ENCODE measurements around the gene TREM2. TPM values are rescaled to one million over a fixed set of nuclear protein-coding genes. Genes with fewer than 3 reads are reported as not detected.
"Not testable (repeated sequence)": the region's sequence is repeated elsewhere in the genome, so short reads cannot be mapped to it uniquely, and the experiment has no call there.

TREM2 gene
- total RNA-seq, 1 experiment from 2014 or later, result not detected

DNA sequence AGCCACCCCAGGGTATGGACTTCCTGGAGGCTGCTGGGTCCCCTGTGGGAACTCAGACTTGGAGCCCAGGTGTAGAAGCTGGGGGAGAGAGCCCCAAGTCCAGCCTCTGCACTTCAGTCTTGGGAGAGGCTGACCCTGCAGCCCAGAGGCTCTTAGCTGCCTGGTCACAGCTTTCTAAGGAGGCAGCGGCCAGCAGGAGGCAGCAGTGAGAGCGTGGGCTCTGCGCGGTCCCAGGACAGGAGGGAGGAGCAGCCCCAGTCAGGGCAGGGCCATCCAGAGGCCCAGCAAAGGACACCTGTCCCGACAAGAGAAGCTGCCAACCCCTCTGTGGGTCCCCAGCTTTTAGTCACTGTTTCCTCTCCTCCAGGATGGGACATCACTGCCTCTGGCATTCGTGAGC lies 28.7 kb upstream of the TREM2 start:
- no peaks in the 10 kb centered on the region for H3K36me3 ChIP-seq
- no peaks in the 10 kb centered on the region for H3K4me1 ChIP-seq (replicated peaks)
- peaks cover 5% of the 10 kb centered on the region for H3K27me3 ChIP-seq (replicated peaks)
- 0 out of 2 replicates have a peak, but pooled peaks cover 3% of the 10 kb centered on the region for H3K9me3 ChIP-seq (replicated peaks)
- no peak overlapping the region for H3K4me3 ChIP-seq
- no peak for DNase-seq (ENCODE audit: low read depth in 1 of 2, low spot score in 2 of 2)
- no peak overlapping the region for H3K27ac ChIP-seq

- Histone ChIP-seq H3K27ac (no peak overlapping the region), H3K9me3 (replicated peaks) (0 out of 2 replicates have a peak, but pooled peaks cover 3% of the 10 kb centered on the region), H3K4me1 (replicated peaks) (no peaks in the 10 kb centered on the region), H3K27me3 (replicated peaks) (peaks cover 7% of the 10 kb centered on the region; the same call in 1 of the 2 replicates), H3K36me3 (no peaks in the 10 kb centered on the region), H3K4me3 (no peak overlapping the region)
- no peak for DNase-seq (ENCODE audit: low read depth in 1 of 2, low spot score in 2 of 2)
Measured at GRCh38 chr6:41190791-41191190, 27.9 kb upstream of the TREM2 start.

GRCh38 chr6:41189967-41190366 lies 27.1 kb upstream of the TREM2 start:
- no peak overlapping the region for H3K4me3 ChIP-seq
- H3K36me3 ChIP-seq, result no peaks in the 10 kb centered on the region
- H3K4me1 ChIP-seq (replicated peaks), result no peaks in the 10 kb centered on the region
- H3K27me3 ChIP-seq (replicated peaks), result 0 out of 2 replicates have a peak, but pooled peaks cover 7% of the 10 kb centered on the region
- H3K9me3 ChIP-seq (replicated peaks), result 0 out of 2 replicates have a peak, but pooled peaks cover 3% of the 10 kb centered on the region
- H3K27ac ChIP-seq, result no peak overlapping the region
- no peak for DNase-seq (ENCODE audit: low read depth in 1 of 2, low spot score in 2 of 2)

- H3K9me3 ChIP-seq (replicated peaks); H3K4me3 ChIP-seq; H3K4me1 ChIP-seq (replicated peaks); DNase-seq (ENCODE audit: low read depth in 1 of 2, low spot score in 2 of 2); H3K27ac ChIP-seq; H3K27me3 ChIP-seq (replicated peaks); H3K36me3 ChIP-seq: not testable (repeated sequence)
Measured at GRCh38 chr6:41189046-41189445, 26.1 kb upstream of the TREM2 start.

DNA sequence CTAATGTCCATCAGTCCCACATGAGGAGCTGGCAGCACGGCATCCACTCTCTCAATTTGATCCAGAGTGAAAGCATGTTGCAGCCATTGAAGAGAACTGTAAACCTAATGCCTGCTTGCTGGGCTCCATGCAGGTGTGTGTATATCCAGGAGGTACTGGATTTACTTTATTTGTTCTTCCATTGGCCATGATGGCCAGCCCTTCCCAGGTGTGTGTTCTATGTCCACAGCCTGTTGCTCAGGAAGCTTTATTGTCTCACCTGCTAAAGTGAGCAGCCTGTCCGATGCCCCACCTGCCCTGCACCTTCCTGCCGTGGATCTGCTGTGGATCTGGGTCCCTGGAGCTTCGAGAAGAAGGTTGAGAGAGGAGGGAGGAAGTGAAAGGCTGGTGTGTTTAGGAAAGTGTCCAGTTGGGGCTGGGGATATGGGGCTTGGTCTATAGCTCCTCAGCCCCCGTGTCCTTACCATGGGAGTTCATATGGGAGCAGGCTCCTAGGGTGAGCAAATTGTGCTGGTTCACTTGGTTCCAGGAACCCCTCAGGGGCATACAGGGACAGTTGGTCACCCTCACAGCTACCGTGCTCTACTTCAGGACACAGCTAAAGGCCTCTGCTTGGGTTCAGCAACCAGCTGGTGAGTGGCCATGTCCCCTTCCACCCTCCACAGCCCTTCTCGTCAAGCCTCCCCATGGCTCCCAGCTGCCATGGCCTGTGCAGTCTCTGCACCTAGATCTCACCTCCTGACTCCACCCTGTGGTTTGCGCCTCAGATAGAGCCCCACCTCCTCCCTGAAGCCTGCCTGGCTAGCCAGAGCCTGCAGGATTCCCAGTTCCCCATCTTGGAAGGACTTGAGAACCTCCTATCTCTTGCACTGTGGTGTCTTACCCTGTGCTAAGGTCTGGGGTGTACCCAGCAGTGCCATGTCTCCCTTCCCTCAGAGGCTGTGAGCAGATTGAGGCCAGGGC lies 25.3 kb upstream of the TREM2 start:
- Histone ChIP-seq H3K4me3 (no peak overlapping the region), H3K27me3 (replicated peaks) (peaks cover 12% of the 10 kb centered on the region; the same call in 1 of the 2 replicates), H3K27ac (no peak overlapping the region), H3K4me1 (replicated peaks) (no peaks in the 10 kb centered on the region), H3K36me3 (no peaks in the 10 kb centered on the region), H3K9me3 (replicated peaks) (0 out of 2 replicates have a peak, but pooled peaks cover 3% of the 10 kb centered on the region)
- DNase-seq (ENCODE audit: low read depth in 1 of 2, low spot score in 2 of 2), result no peak

GRCh38 chr6:41186031-41186562 lies 23.2 kb upstream of the TREM2 start:
- no peaks in the 10 kb centered on the region for H3K36me3 ChIP-seq
- no peak for DNase-seq (ENCODE audit: low read depth in 1 of 2, low spot score in 2 of 2)
- peaks cover 12% of the 10 kb centered on the region; the same call in 1 of the 2 replicates for H3K27me3 ChIP-seq (replicated peaks)
- H3K27ac ChIP-seq, result no peak overlapping the region
- no peak overlapping the region for H3K4me3 ChIP-seq
- 0 out of 2 replicates have a peak, but pooled peaks cover 3% of the 10 kb centered on the region for H3K9me3 ChIP-seq (replicated peaks)
- H3K4me1 ChIP-seq (replicated peaks), result no peaks in the 10 kb centered on the region

DNA sequence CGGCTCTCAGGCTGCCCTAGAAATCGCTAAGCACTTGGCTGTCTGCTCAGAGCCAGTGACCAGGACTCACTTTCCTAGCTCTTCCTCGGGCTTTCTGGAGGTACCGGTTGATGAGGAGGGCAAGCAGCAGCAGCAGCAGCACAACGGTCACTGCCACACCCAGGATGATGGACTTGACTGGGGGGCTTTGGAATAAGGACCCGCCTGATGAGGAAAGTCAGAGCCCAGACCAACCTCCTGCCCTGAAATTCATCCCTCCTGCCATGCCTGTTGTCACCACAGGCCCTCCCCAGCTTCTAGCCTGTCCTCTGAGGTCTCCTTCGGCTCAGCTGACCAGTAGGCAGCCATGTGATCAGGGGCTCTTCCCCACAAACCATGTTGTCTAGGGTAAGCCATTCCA lies 21.8 kb upstream of the TREM2 start:
- DNase-seq (ENCODE audit: low read depth in 1 of 2, low spot score in 2 of 2), result no peak
- H3K9me3 ChIP-seq (replicated peaks), result no peaks in the 10 kb centered on the region
- H3K4me1 ChIP-seq (replicated peaks), result no peaks in the 10 kb centered on the region
- H3K27ac ChIP-seq, result no peak overlapping the region
- no peak overlapping the region for H3K4me3 ChIP-seq
- H3K27me3 ChIP-seq (replicated peaks), result peaks cover 12% of the 10 kb centered on the region; the same call in 1 of the 2 replicates
- H3K36me3 ChIP-seq, result no peaks in the 10 kb centered on the region

GRCh38 chr6:41182069-41183034 lies 19.4 kb upstream of the TREM2 start:
- H3K4me3 ChIP-seq, result no peak overlapping the region
- H3K4me1 ChIP-seq (replicated peaks), result no peaks in the 10 kb centered on the region
- H3K9me3 ChIP-seq (replicated peaks), result no peaks in the 10 kb centered on the region
- H3K27me3 ChIP-seq (replicated peaks), result peaks cover 12% of the 10 kb centered on the region; the same call in 1 of the 2 replicates
- no peak overlapping the region for H3K27ac ChIP-seq
- DNase-seq (ENCODE audit: low read depth in 1 of 2, low spot score in 2 of 2), result peak in 1 of 2 experiments; percentile 20
- no peaks in the 10 kb centered on the region for H3K36me3 ChIP-seq

- no peak overlapping the region for H3K27ac ChIP-seq
- no peak for DNase-seq (ENCODE audit: low read depth in 1 of 2, low spot score in 2 of 2)
- H3K4me3 ChIP-seq, result no peak overlapping the region
- H3K9me3 ChIP-seq (replicated peaks), result no peaks in the 10 kb centered on the region
- H3K4me1 ChIP-seq (replicated peaks), result no peaks in the 10 kb centered on the region
- H3K36me3 ChIP-seq, result no peaks in the 10 kb centered on the region
- peaks cover 7% of the 10 kb centered on the region; the same call in 1 of the 2 replicates for H3K27me3 ChIP-seq (replicated peaks)
Measured at GRCh38 chr6:41181566-41181965, 18.6 kb upstream of the TREM2 start.

- no peak for DNase-seq (ENCODE audit: low read depth in 1 of 2, low spot score in 2 of 2)
- Histone ChIP-seq H3K9me3 (replicated peaks) (no peaks in the 10 kb centered on the region), H3K27me3 (replicated peaks) (peaks cover 4% of the 10 kb centered on the region; the same call in 1 of the 2 replicates), H3K4me3 (no peak overlapping the region), H3K36me3 (no peaks in the 10 kb centered on the region), H3K27ac (no peak overlapping the region), H3K4me1 (replicated peaks) (no peaks in the 10 kb centered on the region)
Measured at GRCh38 chr6:41179163-41179562, 16.2 kb upstream of the TREM2 start.

DNA sequence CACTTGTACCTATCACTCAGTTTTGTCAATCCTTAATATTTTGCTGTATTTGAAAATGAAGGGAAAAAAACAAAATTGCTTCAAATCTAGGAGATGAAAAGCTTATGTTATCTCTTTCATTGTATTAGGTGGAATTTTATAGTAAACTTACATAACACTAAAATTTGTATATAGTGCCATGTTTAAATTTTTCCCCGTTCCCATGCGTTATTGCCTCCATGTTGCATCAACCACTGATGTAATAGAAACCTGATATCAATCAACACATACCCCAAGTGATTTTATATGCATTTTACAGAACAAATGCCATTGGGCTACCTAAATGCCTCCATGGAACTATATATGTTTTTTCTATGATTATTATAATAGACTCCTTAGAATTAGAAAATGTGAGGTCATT lies 14.8 kb upstream of the TREM2 start:
- Histone ChIP-seq H3K4me1 (replicated peaks) (no peaks in the 10 kb centered on the region), H3K4me3 (no peak overlapping the region), H3K27me3 (replicated peaks) (no peaks in the 10 kb centered on the region; the same call in 1 of the 2 replicates), H3K36me3 (no peaks in the 10 kb centered on the region), H3K27ac (no peak overlapping the region), H3K9me3 (replicated peaks) (no peaks in the 10 kb centered on the region)
- DNase-seq (ENCODE audit: low read depth in 1 of 2, low spot score in 2 of 2), result no peak

- Histone ChIP-seq H3K4me1 (replicated peaks) (no peaks in the 10 kb centered on the region), H3K9me3 (replicated peaks) (no peaks in the 10 kb centered on the region), H3K36me3 (no peaks in the 10 kb centered on the region), H3K4me3 (no peak overlapping the region), H3K27me3 (replicated peaks) (no peaks in the 10 kb centered on the region; the same call in 1 of the 2 replicates), H3K27ac (no peak overlapping the region)
- no peak for DNase-seq (ENCODE audit: low read depth in 1 of 2, low spot score in 2 of 2)
Measured at GRCh38 chr6:41177287-41177686, 14.4 kb upstream of the TREM2 start.

DNA sequence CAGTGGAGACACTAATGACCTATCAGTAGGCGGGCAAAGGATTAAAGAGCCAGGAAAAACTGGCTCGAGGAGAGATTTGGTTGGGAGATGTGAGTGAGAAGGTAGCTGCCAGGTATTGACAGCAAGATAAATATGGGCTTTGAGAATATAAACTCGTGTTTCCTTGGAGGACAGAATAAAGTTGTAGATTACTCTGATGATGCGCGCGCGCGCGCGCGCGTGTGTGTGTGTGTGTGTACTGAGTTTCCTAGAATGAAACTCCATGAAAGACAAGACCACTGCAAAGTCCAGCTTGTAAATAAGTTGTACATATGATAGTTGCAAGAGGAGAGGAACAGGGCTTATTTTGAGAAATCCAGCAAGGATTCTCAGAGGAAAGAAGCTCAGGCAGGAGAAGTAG lies 13.3 kb upstream of the TREM2 start:
- no peaks in the 10 kb centered on the region for H3K36me3 ChIP-seq
- H3K27me3 ChIP-seq (replicated peaks), result no peaks in the 10 kb centered on the region; the same call in 1 of the 2 replicates
- H3K27ac ChIP-seq, result no peak overlapping the region
- no peak for DNase-seq (ENCODE audit: low read depth in 1 of 2, low spot score in 2 of 2)
- no peaks in the 10 kb centered on the region for H3K4me1 ChIP-seq (replicated peaks)
- no peaks in the 10 kb centered on the region for H3K9me3 ChIP-seq (replicated peaks)
- H3K4me3 ChIP-seq, result no peak overlapping the region

Measured in SJSA1 (cell line).